CD8-positive, alpha-beta memory T cell (primary cell): Measurements from ENCODE around the gene LGALS7. TPM values are rescaled to one million over a fixed set of nuclear protein-coding genes. Genes with fewer than 3 reads are reported as not detected.
"Not testable (repeated sequence)": the region's sequence is repeated elsewhere in the genome, so short reads cannot be mapped to it uniquely, and the experiment has no call there.

ENCODE experiments used
- CTCF ChIA-PET: fragments of 350-600 bp; sonication (Branson Sonifier 250); formaldehyde crosslinking; loops from one replicate; lab custom pipeline; 2021; ENCODE audit warnings: antibody characterized with exemption; lab: Charles Lee
- POLR2A ChIA-PET: fragments of 350-600 bp; sonication (Branson Sonifier 250); formaldehyde crosslinking; loops from one replicate; lab custom pipeline; 2021; ENCODE audit warnings: antibody characterized with exemption; lab: Charles Lee
- DNase-seq, 5 donors: peaks; one replicate each; pipeline versions ENCODE4 v3.0.0 to v3.0.0-alpha.2; 2020 to 2022; ENCODE audit warnings: mixed read lengths in 1 of 5
- H3K27ac ChIP-seq: one replicate; pipeline ENCODE4 v1.7.0; 2013; ENCODE audit warnings: low read depth, mild to moderate bottlenecking, low read length, moderate library complexity
- H3K27me3 ChIP-seq: 2 replicates; pipeline ENCODE4 v1.7.0; 2013; ENCODE audit warnings: low read length, mild to moderate bottlenecking; ENCODE audit not compliant: insufficient read depth, poor library complexity, severe bottlenecking
- H3K36me3 ChIP-seq: 2 replicates; pipeline ENCODE4 v1.7.0; 2013; ENCODE audit warnings: mild to moderate bottlenecking, low read length, moderate library complexity; ENCODE audit not compliant: insufficient read depth
- H3K4me1 ChIP-seq: 2 replicates; pipeline ENCODE4 v1.7.0; 2013; ENCODE audit warnings: mild to moderate bottlenecking, low read length, moderate library complexity; ENCODE audit not compliant: insufficient read depth
- H3K4me3 ChIP-seq: 2 replicates; pipeline ENCODE4 v1.7.0; 2013; ENCODE audit warnings: mild to moderate bottlenecking, low read length
- H3K9me3 ChIP-seq: 2 replicates; pipeline ENCODE4 v1.7.0; 2013; ENCODE audit warnings: mild to moderate bottlenecking, low read length
- H3K27ac Mint-ChIP-seq, 8 donors: one replicate each; pipeline ENCODE4 v1.8.0; 2020 to 2021; ENCODE audit warnings: mixed read lengths in 8 of 8, mild to moderate bottlenecking in 6 of 8, inconsistent platforms in 3 of 8, moderate library complexity in 3 of 8
- H3K27me3 Mint-ChIP-seq, 2 donors: one replicate each; pipeline ENCODE4 v1.8.0; 2020 to 2021; ENCODE audit warnings: mixed read lengths in 2 of 2, mild to moderate bottlenecking in 1 of 2, moderate library complexity in 1 of 2
- H3K36me3 Mint-ChIP-seq, 3 donors: one replicate each; pipeline ENCODE4 v1.8.0; 2020 to 2021; ENCODE audit warnings: mixed read lengths in 3 of 3, inconsistent platforms in 1 of 3, mild to moderate bottlenecking in 1 of 3
- H3K4me1 Mint-ChIP-seq, 3 donors: one replicate each; pipeline ENCODE4 v1.8.0; 2020 to 2021; ENCODE audit warnings: mixed read lengths in 3 of 3, inconsistent platforms in 1 of 3, mild to moderate bottlenecking in 1 of 3
- H3K4me3 Mint-ChIP-seq, 7 donors: one replicate each; pipeline ENCODE4 v1.8.0; 2020 to 2021; ENCODE audit warnings: mixed read lengths in 7 of 7, mild to moderate bottlenecking in 6 of 7, moderate library complexity in 4 of 7, inconsistent platforms in 2 of 7
- H3K9me3 Mint-ChIP-seq, 5 donors: one replicate each; pipeline ENCODE4 v1.8.0; 2020 to 2022; ENCODE audit warnings: mixed read lengths in 5 of 5, mild to moderate bottlenecking in 3 of 5, moderate library complexity in 2 of 5, inconsistent platforms in 1 of 5
- polyA plus RNA-seq: library from polyadenylated mRNA; unstranded; fragments of 300-500 nt; fragmentation: Illumina TruSeq; gene quantifications from one replicate; pipeline ENCODE4 v1.2.3, GENCODE V29; 2021
- total RNA-seq, 2 experiments: library from RNA; stranded (reverse); gene quantifications; one replicate each; pipeline ENCODE4 v1.2.3, GENCODE V29; 2021

LGALS7 gene
- total and polyA plus RNA-seq, 3 experiments from 2014 or later = not detected

- Histone ChIP-seq H3K9me3 (no peaks in the 10 kb centered on the region), H3K4me1 (no peaks in the 10 kb centered on the region), H3K27ac (no peak overlapping the region), H3K27me3 (no peaks in the 10 kb centered on the region), H3K36me3 (no peaks in the 10 kb centered on the region), H3K4me3 (no peak overlapping the region)
- DNase-seq = no peak
- POLR2A ChIA-PET = no interaction called here
- no peaks in the 10 kb centered on the region for H3K9me3 Mint-ChIP-seq
- peak overlapping the region in 1 of 8 donors; percentile 87 for H3K27ac Mint-ChIP-seq
- no peaks in the 10 kb centered on the region for H3K4me1 Mint-ChIP-seq
- H3K4me3 Mint-ChIP-seq = peak overlapping the region in 1 of 7 donors; percentile 46
- H3K36me3 Mint-ChIP-seq = no peaks in the 10 kb centered on the region
- CTCF ChIA-PET = no interaction called here
- H3K27me3 Mint-ChIP-seq = peaks cover 0 to 3% of the 10 kb centered on the region in 2 donors
These were observed 13.4 kb upstream of the LGALS7 start for GRCh38 chr19:38786572-38787265.

- H3K27ac ChIP-seq, CTCF ChIA-PET, H3K4me3 Mint-ChIP-seq, H3K36me3 ChIP-seq, DNase-seq, H3K27me3 ChIP-seq, H3K9me3 Mint-ChIP-seq, H3K4me1 Mint-ChIP-seq, POLR2A ChIA-PET, H3K9me3 ChIP-seq, H3K4me1 ChIP-seq, H3K36me3 Mint-ChIP-seq, H3K27me3 Mint-ChIP-seq, H3K4me3 ChIP-seq: not testable (repeated sequence)
- peak overlapping the region in 1 of 8 donors; percentile 47 for H3K27ac Mint-ChIP-seq
These were observed 12.7 kb upstream of the LGALS7 start for GRCh38 chr19:38786061-38786460.

GRCh38 chr19:38785187-38785699, 11.9 kb upstream of the LGALS7 start:
- Histone ChIP-seq H3K36me3 (no peaks in the 10 kb centered on the region), H3K27me3 (no peaks in the 10 kb centered on the region), H3K4me3 (no peak overlapping the region), H3K27ac (no peak overlapping the region), H3K9me3 (no peaks in the 10 kb centered on the region), H3K4me1 (no peaks in the 10 kb centered on the region)
- H3K9me3 Mint-ChIP-seq = no peaks in the 10 kb centered on the region
- H3K27ac Mint-ChIP-seq = peak overlapping the region in 1 of 8 donors; percentile 75
- DNase-seq = no peak
- H3K4me3 Mint-ChIP-seq = no peak overlapping the region
- ChIA-PET CTCF (no interaction called here), POLR2A (no interaction called here)
- H3K4me1 Mint-ChIP-seq = no peaks in the 10 kb centered on the region
- H3K27me3 Mint-ChIP-seq = peaks cover 3 to 7% of the 10 kb centered on the region in 2 donors
- no peaks in the 10 kb centered on the region for H3K36me3 Mint-ChIP-seq

GRCh38 chr19:38784224-38784623, 10.9 kb upstream of the LGALS7 start:
- Histone ChIP-seq H3K4me3 (no peak overlapping the region), H3K27ac (no peak overlapping the region), H3K4me1 (no peaks in the 10 kb centered on the region), H3K36me3 (no peaks in the 10 kb centered on the region), H3K27me3 (no peaks in the 10 kb centered on the region), H3K9me3 (no peaks in the 10 kb centered on the region)
- Mint-ChIP-seq H3K9me3 (no peaks in the 10 kb centered on the region), H3K36me3 (no peaks in the 10 kb centered on the region), H3K27me3 (peaks cover 3 to 7% of the 10 kb centered on the region in 2 donors), H3K27ac (no peak overlapping the region), H3K4me1 (no peaks in the 10 kb centered on the region), H3K4me3 (no peak overlapping the region)
- no peak for DNase-seq
- POLR2A ChIA-PET = interaction anchor here (0.6 kb wide), 2 partner anchors 23 to 207 kb away, joined by 4 read pairs; no protein-coding TSS in a partner anchor
- CTCF ChIA-PET = interaction anchor here (1.4 kb wide), 1 partner anchor 103 kb away, joined by 4 read pairs; no protein-coding TSS in a partner anchor

- H3K4me1 ChIP-seq, H3K27ac Mint-ChIP-seq, H3K4me3 Mint-ChIP-seq, H3K4me1 Mint-ChIP-seq, H3K36me3 Mint-ChIP-seq, H3K27me3 Mint-ChIP-seq, H3K27ac ChIP-seq, CTCF ChIA-PET, H3K9me3 ChIP-seq, H3K36me3 ChIP-seq, POLR2A ChIA-PET, H3K4me3 ChIP-seq, H3K27me3 ChIP-seq, H3K9me3 Mint-ChIP-seq: not testable (repeated sequence)
- DNase-seq = peak in 1 of 5 donors; percentile 27
These were observed 8.9 kb upstream of the LGALS7 start for GRCh38 chr19:38782212-38782611.

GRCh38 chr19:38781058-38781457, 7.7 kb upstream of the LGALS7 start:
- no peak overlapping the region for H3K27ac Mint-ChIP-seq
- CTCF ChIA-PET = no interaction called here

GRCh38 chr19:38780443-38780842, 7.1 kb upstream of the LGALS7 start:
- H3K9me3 ChIP-seq = no peaks in the 10 kb centered on the region
- no peaks in the 10 kb centered on the region for H3K4me1 ChIP-seq
- Mint-ChIP-seq H3K4me3 (no peak overlapping the region), H3K27me3 (peaks cover 3 to 4% of the 10 kb centered on the region in 2 donors), H3K27ac (peak overlapping the region in 1 of 8 donors; percentile 30), H3K9me3 (no peaks in the 10 kb centered on the region), H3K36me3 (no peaks in the 10 kb centered on the region), H3K4me1 (no peaks in the 10 kb centered on the region)
- H3K4me3 ChIP-seq = no peak overlapping the region
- CTCF ChIA-PET = no interaction called here
- no peaks in the 10 kb centered on the region for H3K36me3 ChIP-seq
- peak in 1 of 5 donors; percentile 4 for DNase-seq
- POLR2A ChIA-PET = no interaction called here
- no peak overlapping the region for H3K27ac ChIP-seq
- H3K27me3 ChIP-seq = no peaks in the 10 kb centered on the region

More at GRCh38 chr19:38781058-38781457, 7.7 kb upstream of the LGALS7 start:
- POLR2A ChIA-PET = no interaction called here
- Mint-ChIP-seq H3K27me3 (peaks cover 3 to 4% of the 10 kb centered on the region in 2 donors), H3K4me1 (no peaks in the 10 kb centered on the region), H3K36me3 (no peaks in the 10 kb centered on the region), H3K4me3 (no peak overlapping the region), H3K9me3 (no peaks in the 10 kb centered on the region)
- no peak for DNase-seq
- H3K4me1 ChIP-seq = no peaks in the 10 kb centered on the region
- no peaks in the 10 kb centered on the region for H3K27me3 ChIP-seq
- H3K9me3 ChIP-seq = no peaks in the 10 kb centered on the region
- H3K4me3 ChIP-seq = no peak overlapping the region
- no peak overlapping the region for H3K27ac ChIP-seq
- no peaks in the 10 kb centered on the region for H3K36me3 ChIP-seq

GRCh38 chr19:38778733-38779132, 5.4 kb upstream of the LGALS7 start:
- Histone ChIP-seq H3K4me1 (no peaks in the 10 kb centered on the region), H3K4me3 (no peak overlapping the region), H3K9me3 (no peaks in the 10 kb centered on the region), H3K27ac (no peak overlapping the region), H3K36me3 (no peaks in the 10 kb centered on the region), H3K27me3 (no peaks in the 10 kb centered on the region)
- ChIA-PET CTCF (no interaction called here), POLR2A (no interaction called here)
- Mint-ChIP-seq H3K27ac (no peak overlapping the region), H3K27me3 (peaks cover 3 to 4% of the 10 kb centered on the region in 2 donors), H3K9me3 (no peaks in the 10 kb centered on the region), H3K4me3 (no peak overlapping the region), H3K4me1 (no peaks in the 10 kb centered on the region), H3K36me3 (no peaks in the 10 kb centered on the region)
- DNase-seq = no peak
